ENCODE measurements around the gene STX18.

Gene STX18

GRCh38 chr4:4491396-4491893 lies 50.4 kb downstream of the STX18 start:
- DNase-seq (ENCODE audit: low read depth) = no peak

DNA sequence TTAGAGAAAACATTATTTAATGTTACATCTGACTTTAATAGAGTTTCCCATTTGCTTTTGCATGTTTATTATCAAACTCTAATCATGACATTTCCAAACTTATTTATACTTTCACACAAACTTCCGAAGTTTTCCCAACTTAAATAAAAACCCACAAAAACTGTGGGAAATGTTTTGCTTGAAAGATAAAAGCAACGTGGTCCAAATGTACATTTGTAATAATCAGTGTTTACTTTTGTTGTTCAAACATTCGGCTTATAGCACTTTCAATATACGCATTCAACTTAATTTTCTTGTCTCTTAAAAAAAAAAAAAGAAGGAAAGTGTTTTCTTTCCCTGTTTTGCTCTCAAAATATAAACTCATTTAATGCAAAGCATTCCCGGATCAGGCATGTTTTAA lies 51.0 kb downstream of the STX18 start:
- DNase-seq (ENCODE audit: low read depth) = no peak
- peak overlapping the region; percentile 7; the same call in 1 of the 2 replicates for H3K4me3 ChIP-seq (ENCODE audit: low read depth, low read length)
- TF ChIP-seq, protein P1, sequence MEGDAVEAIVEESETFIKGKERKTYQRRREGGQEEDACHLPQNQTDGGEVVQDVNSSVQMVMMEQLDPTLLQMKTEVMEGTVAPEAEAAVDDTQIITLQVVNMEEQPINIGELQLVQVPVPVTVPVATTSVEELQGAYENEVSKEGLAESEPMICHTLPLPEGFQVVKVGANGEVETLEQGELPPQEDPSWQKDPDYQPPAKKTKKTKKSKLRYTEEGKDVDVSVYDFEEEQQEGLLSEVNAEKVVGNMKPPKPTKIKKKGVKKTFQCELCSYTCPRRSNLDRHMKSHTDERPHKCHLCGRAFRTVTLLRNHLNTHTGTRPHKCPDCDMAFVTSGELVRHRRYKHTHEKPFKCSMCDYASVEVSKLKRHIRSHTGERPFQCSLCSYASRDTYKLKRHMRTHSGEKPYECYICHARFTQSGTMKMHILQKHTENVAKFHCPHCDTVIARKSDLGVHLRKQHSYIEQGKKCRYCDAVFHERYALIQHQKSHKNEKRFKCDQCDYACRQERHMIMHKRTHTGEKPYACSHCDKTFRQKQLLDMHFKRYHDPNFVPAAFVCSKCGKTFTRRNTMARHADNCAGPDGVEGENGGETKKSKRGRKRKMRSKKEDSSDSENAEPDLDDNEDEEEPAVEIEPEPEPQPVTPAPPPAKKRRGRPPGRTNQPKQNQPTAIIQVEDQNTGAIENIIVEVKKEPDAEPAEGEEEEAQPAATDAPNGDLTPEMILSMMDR (IDR thresholded peaks at IDR 0.05; ENCODE audit: control insufficient read depth, extremely low read depth, insufficient read depth) = no peak

More at GRCh38 chr4:4491396-4491893, 50.4 kb downstream of the STX18 start:
- H3K4me3 ChIP-seq (ENCODE audit: low read depth, low read length) = no peak overlapping the region
- TF ChIP-seq, protein P1 (IDR thresholded peaks at IDR 0.05; ENCODE audit: control insufficient read depth, extremely low read depth, insufficient read depth) = no peak

GRCh38 chr4:4490041-4490440 lies 51.8 kb downstream of the STX18 start:
- H3K4me3 ChIP-seq (ENCODE audit: low read depth, low read length) = no peak overlapping the region
- DNase-seq (ENCODE audit: low read depth) = no peak
- TF ChIP-seq, protein P1 (IDR thresholded peaks at IDR 0.05; ENCODE audit: control insufficient read depth, extremely low read depth, insufficient read depth) = no peak

DNA sequence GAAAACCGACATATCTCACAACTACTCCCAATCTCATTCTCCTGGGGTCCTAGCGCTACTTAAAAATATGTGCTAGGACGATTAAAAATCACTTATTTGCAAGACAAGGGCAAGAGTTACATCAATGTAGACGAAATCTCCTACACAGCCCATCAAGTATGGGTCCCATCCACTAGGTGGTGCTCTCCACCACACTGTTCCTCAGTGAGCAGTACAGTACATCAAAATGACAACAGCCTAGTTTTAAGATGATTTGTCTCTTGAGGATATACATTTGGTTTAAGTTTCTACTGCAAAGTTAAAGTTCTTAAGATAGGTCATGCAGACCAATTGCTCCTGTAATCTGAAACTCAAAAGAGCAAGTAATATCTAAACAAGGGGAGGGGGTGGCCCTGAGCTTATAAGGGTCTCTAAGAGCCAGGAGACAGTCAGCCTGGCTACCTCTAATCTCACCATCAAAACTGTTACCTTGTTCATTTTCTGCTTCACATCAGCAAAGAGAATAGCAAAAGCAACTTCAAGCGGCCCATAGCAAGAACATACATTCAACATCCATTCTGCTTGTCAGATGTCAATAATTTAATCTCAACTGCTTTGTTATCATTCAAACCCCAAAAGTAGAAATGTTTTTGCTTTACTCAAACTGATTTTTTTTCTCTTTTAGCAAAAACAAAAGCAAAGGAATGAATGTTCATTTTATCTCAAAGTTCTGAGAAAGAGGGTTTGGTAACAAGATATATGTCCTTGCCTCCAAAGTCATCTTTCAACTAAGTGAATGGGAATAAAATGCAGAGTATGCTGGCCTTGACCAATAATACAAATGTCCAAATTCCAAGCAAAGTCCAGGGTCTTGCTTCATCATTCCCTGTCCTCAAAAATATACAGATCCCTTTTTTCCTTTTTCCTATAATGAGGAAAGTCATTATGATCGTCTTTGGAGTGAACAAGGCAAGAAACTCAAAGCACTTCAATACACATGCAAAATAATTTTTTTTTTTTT lies 53.1 kb downstream of the STX18 start:
- TF ChIP-seq, protein P1 (IDR thresholded peaks at IDR 0.05; ENCODE audit: control insufficient read depth, extremely low read depth, insufficient read depth) = peak; percentile 97
- DNase-seq (ENCODE audit: low read depth) = no peak
- H3K4me3 ChIP-seq (ENCODE audit: low read depth, low read length) = no peak overlapping the region

- no peak overlapping the region for H3K4me3 ChIP-seq (ENCODE audit: low read depth, low read length)
- no peak for DNase-seq (ENCODE audit: low read depth)
- TF ChIP-seq, protein P1 (IDR thresholded peaks at IDR 0.05; ENCODE audit: control insufficient read depth, extremely low read depth, insufficient read depth) = no peak
These were observed 54.9 kb downstream of the STX18 start for GRCh38 chr4:4486969-4487368.

DNA sequence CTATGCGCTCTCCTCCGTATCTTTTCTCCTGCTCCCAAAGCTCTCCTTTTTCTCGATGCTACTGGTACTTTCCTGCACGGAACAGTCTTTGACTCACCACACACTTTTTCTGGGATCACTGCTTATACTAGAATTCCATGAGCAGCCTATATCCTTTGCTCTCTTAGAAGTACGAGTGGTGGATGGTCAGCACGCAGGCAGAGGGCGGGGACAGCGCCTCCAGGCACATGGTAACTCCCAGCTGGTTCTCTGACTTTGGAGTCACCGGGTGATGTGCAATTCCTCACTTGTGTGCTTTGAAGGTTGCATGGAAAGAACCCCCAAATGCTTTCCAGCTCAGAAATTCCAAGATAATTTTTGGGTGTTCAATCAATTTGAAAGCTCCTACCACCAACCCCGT lies 56.0 kb downstream of the STX18 start:
- TF ChIP-seq, protein P1 (IDR thresholded peaks at IDR 0.05; ENCODE audit: control insufficient read depth, extremely low read depth, insufficient read depth) = no peak
- no peak for DNase-seq (ENCODE audit: low read depth)
- H3K4me3 ChIP-seq (ENCODE audit: low read depth, low read length) = no peak overlapping the region
